Epithelial cell of esophagus (primary cell): ENCODE results near the gene CACNB4.
"Not testable (repeated sequence)": the region's sequence is repeated elsewhere in the genome, so short reads cannot be mapped to it uniquely, and the experiment has no call there.

Experiments used
- DNase-seq: peaks from one replicate; pipeline ENCODE4 v3.0.0; 2010; ENCODE audit warnings: low read depth
- H3K4me3 ChIP-seq: 2 replicates; pipeline ENCODE4 v1.5.1; 2011; ENCODE audit warnings: mild to moderate bottlenecking, low read length, control low read depth
- TF ChIP-seq, protein P1 (sequence below): IDR thresholded peaks from 2 replicates; pipeline ENCODE4 v1.5.1; 2011; ENCODE audit warnings: low read depth, mild to moderate bottlenecking, low read length, control low read depth, inconsistent platforms; ENCODE audit not compliant: insufficient read depth; ENCODE audit errors: missing control alignments

CACNB4 gene

DNA sequence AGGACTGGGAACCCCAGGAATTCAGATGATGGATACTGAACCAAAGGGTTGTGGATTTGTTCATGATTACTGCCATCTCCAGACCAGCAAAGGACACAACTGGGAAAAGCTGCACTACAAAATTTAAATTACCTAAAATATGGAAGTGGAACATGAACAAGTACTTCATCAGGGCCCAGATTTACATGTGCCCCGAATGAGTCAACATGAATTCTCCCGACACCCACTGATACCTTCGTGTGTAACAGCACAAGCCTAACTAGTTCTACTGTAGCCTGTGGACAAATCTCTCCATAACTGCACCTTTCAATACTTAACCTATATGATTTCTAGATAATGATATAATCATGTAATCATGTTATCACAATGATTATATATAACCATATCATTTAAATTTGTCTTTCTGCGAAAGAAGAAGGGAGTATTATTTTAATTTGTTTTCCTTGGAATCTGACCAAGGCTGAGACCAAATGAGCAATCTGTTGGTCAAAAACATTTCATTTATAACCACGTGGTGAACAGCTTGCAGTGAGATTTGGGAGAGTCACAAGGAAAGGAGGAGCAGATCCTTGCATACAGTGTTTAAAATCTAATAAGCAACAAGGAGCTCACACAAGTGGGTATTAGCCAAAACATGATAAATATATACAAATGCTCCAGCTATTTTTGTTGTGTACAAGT is 70.5 kb downstream of the CACNB4 start:
- TF ChIP-seq, protein P1, sequence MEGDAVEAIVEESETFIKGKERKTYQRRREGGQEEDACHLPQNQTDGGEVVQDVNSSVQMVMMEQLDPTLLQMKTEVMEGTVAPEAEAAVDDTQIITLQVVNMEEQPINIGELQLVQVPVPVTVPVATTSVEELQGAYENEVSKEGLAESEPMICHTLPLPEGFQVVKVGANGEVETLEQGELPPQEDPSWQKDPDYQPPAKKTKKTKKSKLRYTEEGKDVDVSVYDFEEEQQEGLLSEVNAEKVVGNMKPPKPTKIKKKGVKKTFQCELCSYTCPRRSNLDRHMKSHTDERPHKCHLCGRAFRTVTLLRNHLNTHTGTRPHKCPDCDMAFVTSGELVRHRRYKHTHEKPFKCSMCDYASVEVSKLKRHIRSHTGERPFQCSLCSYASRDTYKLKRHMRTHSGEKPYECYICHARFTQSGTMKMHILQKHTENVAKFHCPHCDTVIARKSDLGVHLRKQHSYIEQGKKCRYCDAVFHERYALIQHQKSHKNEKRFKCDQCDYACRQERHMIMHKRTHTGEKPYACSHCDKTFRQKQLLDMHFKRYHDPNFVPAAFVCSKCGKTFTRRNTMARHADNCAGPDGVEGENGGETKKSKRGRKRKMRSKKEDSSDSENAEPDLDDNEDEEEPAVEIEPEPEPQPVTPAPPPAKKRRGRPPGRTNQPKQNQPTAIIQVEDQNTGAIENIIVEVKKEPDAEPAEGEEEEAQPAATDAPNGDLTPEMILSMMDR: no peak
- H3K4me3 ChIP-seq: no peak overlapping the region
- peak; percentile 74 for DNase-seq

DNA sequence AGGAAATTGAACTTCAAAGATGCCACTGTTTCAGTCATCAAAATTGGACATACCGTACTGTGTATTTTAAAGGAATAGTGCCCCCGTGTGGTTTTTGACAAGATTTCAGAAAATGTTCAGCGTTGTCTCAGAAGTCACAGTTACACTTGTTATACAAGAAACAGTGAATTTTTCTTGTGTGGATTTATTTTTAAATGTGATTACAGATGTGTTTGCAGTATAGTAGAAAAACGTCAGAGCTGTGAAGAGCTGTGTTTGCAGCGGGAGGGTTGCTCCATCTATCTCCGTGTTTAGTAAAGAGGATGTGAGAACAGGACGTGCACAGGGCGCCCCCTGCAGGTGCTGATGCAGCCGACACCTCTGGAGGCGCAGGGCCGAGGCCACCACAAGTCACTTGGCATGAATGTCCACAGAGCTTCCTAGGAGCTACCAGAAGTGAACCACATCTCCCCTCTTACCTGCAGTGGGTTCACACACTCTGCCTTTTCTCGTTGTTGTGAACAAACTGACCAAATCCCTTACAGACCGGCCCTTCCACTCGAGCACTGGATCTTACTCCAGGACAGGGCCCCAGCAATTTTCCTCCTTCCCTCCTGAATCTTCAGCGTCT is 73.1 kb downstream of the CACNB4 start:
- TF ChIP-seq, protein P1: peak; percentile 97
- peak overlapping the region; percentile 13 for H3K4me3 ChIP-seq
- peak; percentile 81 for DNase-seq

DNA sequence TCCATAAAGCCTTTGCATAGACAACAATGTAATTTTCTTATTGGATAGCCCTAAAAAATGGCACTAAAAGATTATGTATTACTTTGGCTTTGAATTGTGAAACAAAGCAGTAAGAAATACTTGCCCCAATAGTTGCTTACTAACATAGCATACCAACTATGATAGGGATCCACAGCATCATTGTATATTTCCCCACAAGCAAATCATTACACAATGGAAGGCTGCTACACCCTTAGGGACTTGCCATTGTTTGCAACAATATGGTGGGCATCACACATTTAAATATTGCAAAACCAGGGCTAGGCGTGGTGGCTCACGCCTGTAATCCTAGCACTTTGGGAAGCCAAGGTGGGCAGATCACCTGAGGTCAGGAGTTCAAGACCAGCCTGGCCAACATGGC is 74.4 kb downstream of the CACNB4 start:
- TF ChIP-seq, protein P1: no peak
- no peak for DNase-seq
- H3K4me3 ChIP-seq: no peak overlapping the region

DNA sequence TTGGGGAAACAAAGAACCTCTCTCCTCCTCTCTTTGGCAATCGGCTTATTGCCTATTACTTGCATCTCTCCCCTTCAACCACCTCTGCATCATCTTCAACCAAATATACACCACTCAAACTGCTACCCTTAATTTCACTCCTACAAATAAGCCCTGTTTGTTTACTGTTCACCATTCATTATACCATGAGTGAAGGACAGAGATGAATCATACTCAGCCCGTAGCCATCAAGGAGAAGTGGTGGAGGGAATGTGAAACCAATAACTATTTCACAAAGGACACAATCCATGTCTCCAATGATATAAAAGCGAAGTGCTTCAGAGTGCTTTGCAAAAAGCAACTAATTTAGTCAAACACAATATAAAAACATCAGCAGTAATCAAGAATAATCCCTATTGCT is 76.8 kb downstream of the CACNB4 start:
- H3K4me3 ChIP-seq: no peak overlapping the region
- TF ChIP-seq, protein P1: no peak
- peak; percentile 20 for DNase-seq

DNA sequence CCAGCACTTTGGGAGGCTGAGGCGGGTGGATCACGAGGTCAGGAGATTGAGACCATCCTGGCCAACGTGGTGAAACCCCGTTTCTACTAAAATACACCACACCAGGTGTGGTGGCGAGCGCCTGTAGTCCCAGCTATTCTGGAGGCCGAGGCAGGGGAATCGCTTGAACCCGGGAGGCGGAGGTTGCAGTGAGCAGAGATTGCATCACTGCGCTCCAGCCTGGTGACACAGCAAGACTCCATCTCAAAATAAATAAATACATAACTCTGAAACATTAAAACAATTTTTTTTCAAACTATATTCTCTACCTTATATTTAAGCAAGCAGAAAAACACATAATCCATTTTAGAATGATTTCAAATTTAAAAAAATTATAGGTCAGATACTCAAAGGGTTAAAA is 77.8 kb downstream of the CACNB4 start:
- H3K4me3 ChIP-seq, DNase-seq: not testable (repeated sequence)

DNA sequence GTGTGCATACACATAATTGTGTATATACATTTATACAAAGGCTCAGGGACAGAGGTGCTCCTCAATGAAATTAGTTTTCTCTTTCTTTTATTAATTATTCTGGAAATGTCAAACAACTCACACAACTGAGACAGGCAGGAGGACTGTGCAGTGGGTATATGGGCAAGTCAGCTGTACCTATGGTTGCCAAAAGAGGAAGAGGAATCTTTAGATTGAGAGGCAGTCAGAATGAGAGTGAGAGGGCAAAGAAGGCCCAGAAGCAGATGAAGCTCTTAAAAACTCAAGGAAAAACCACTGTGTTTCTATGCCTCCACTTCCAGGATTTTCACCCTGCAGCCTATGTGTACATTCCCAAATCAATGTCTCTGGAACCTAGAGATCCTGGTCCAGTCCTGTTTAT is 79.1 kb downstream of the CACNB4 start:
- TF ChIP-seq, protein P1: no peak
- no peak for DNase-seq
- H3K4me3 ChIP-seq: no peak overlapping the region

DNA sequence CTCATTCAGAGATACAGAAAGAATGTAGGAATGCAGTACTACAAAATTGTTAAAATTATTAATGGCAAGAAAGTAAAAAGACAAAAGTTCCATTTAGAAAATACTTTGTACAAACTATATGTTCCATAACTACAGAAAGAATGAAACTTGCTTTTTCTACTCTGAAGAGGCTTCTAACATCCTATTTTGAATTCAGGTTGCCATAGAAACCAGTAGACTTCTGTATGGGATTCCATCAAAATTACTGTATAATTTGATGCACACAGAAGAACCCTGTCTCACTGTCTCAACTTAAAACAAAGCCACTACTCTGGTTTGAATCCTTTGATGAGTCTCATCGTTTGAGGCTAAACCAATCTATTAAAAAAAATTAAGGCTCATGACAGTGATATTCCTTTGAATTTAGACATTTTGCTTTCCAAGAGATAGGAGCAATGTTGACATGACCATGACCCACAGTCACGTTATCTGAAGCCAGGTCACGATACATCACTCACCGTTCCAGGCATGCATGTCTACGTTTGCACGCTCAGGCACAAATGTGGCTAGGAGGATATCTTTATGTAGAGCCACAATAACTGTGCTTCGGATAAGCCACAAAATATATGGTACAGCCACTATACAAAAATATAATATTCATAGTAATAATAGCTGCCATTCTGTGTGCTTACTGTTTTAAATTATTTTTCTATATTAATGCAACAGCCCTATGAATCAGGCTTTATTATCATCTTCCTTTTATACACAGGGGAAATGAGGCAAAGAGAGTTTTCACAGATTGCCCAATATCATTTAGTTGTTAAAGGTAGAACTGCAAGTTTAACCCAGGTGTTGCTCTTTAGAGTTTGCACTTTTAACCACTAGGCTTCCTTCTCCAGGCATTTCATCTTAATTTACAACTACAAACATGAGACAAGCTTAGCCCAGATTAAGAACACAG is 82.4 kb downstream of the CACNB4 start:
- H3K4me3 ChIP-seq: no peak overlapping the region
- DNase-seq: no peak
- TF ChIP-seq, protein P1: no peak
